ENCODE measurements around the gene GTF3C5.

- TF ChIP-seq, protein P1, sequence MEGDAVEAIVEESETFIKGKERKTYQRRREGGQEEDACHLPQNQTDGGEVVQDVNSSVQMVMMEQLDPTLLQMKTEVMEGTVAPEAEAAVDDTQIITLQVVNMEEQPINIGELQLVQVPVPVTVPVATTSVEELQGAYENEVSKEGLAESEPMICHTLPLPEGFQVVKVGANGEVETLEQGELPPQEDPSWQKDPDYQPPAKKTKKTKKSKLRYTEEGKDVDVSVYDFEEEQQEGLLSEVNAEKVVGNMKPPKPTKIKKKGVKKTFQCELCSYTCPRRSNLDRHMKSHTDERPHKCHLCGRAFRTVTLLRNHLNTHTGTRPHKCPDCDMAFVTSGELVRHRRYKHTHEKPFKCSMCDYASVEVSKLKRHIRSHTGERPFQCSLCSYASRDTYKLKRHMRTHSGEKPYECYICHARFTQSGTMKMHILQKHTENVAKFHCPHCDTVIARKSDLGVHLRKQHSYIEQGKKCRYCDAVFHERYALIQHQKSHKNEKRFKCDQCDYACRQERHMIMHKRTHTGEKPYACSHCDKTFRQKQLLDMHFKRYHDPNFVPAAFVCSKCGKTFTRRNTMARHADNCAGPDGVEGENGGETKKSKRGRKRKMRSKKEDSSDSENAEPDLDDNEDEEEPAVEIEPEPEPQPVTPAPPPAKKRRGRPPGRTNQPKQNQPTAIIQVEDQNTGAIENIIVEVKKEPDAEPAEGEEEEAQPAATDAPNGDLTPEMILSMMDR (conservative IDR thresholded peaks at IDR 0.05 in 1 of 2, IDR thresholded peaks at IDR 0.05 in 1 of 2; ENCODE audit: extremely low read depth in 1 of 2, insufficient read depth in 1 of 2, low read depth in 1 of 2, low read length in 2 of 2), result no peak
- TF ChIP-seq EZH2 (IDR thresholded peaks at IDR 0.05; ENCODE audit: borderline replicate concordance, low read length), result no peak
These were observed 24.0 kb upstream of the GTF3C5 start for GRCh38 chr9:133006731-133007352.

All from mammary epithelial cell (primary cell).